ENCODE results near the gene TEAD1.
A peak's percentile ranks its signal among the peaks of the same experiment; 100 is the strongest.

TEAD1 gene

GRCh38 chr11:12962306-12962705 lies 288.1 kb downstream of the TEAD1 start:
- peak; percentile 7 to 26 (median 19) for DNase-seq

GRCh38 chr11:12963051-12963450 lies 288.8 kb downstream of the TEAD1 start:
- DNase-seq, result no peak

GRCh38 chr11:12963792-12964536 lies 289.7 kb downstream of the TEAD1 start:
- peak; percentile 66 to 80 (median 73) for DNase-seq

GRCh38 chr11:12964650-12965049 lies 290.4 kb downstream of the TEAD1 start:
- no peak for DNase-seq

GRCh38 chr11:12966002-12966401 lies 291.8 kb downstream of the TEAD1 start:
- no peak for DNase-seq

GRCh38 chr11:12968101-12968500 lies 293.9 kb downstream of the TEAD1 start:
- no peak for DNase-seq

- DNase-seq, result no peak
These were observed 294.6 kb downstream of the TEAD1 start for GRCh38 chr11:12968826-12969225.

- DNase-seq, result no peak
These were observed 297.7 kb downstream of the TEAD1 start for GRCh38 chr11:12971955-12972354.

- no peak for DNase-seq
These were observed 299.4 kb downstream of the TEAD1 start for GRCh38 chr11:12973528-12974181.

- DNase-seq, result no peak
These were observed 301.0 kb downstream of the TEAD1 start for GRCh38 chr11:12975195-12975594.

- DNase-seq, result no peak
These were observed 305.9 kb downstream of the TEAD1 start for GRCh38 chr11:12979928-12980689.

GRCh38 chr11:12981676-12982522 lies 307.7 kb downstream of the TEAD1 start:
- DNase-seq, result no peak

GRCh38 chr11:12983336-12983735 lies 309.1 kb downstream of the TEAD1 start:
- no peak for DNase-seq

GRCh38 chr11:12986194-12986898 lies 312.1 kb downstream of the TEAD1 start:
- no peak for DNase-seq

GRCh38 chr11:12989428-12990161 lies 315.4 kb downstream of the TEAD1 start:
- peak in 2 of 3 donors; percentile 22 to 34 for DNase-seq

- no peak for DNase-seq
These were observed 315.9 kb downstream of the TEAD1 start for GRCh38 chr11:12990162-12990480.

GRCh38 chr11:12991426-12991825 lies 317.2 kb downstream of the TEAD1 start:
- DNase-seq, result no peak

- no peak for DNase-seq
These were observed 319.4 kb downstream of the TEAD1 start for GRCh38 chr11:12993626-12994025.
